ENCODE data around the gene JAM3.
A peak's percentile ranks its signal among the peaks of the same experiment; 100 is the strongest.

JAM3 gene

GRCh38 chr11:134139873-134140331 lies 71.0 kb downstream of the JAM3 start:
- in situ Hi-C loops (cut with HindIII; ENCODE audit: low sequenced_read_pairs): no loop called here
- peak; percentile 83 for TF ChIP-seq CTCF (IDR thresholded peaks at IDR 0.05; ENCODE audit: low read depth, low read length)
- no peak overlapping the region for H3K4me3 ChIP-seq (ENCODE audit: low read depth, low read length)
- DNase-seq (ENCODE audit: low read depth, low spot score): peak; percentile 82

- DNase-seq (ENCODE audit: low read depth, low spot score): no peak
- no peak for TF ChIP-seq CTCF (IDR thresholded peaks at IDR 0.05; ENCODE audit: low read depth, low read length)
- in situ Hi-C loops (cut with HindIII; ENCODE audit: low sequenced_read_pairs): no loop called here
- no peak overlapping the region for H3K4me3 ChIP-seq (ENCODE audit: low read depth, low read length)
These were observed 72.2 kb downstream of the JAM3 start for GRCh38 chr11:134140961-134141490.

- no peak overlapping the region for H3K4me3 ChIP-seq (ENCODE audit: low read depth, low read length)
- DNase-seq (ENCODE audit: low read depth, low spot score): peak; percentile 16
- in situ Hi-C loops (cut with HindIII; ENCODE audit: low sequenced_read_pairs): no loop called here
- no peak for TF ChIP-seq CTCF (IDR thresholded peaks at IDR 0.05; ENCODE audit: low read depth, low read length)
These were observed 73.7 kb downstream of the JAM3 start for GRCh38 chr11:134142536-134142935.

- DNase-seq (ENCODE audit: low read depth, low spot score): no peak
- in situ Hi-C loops (cut with HindIII; ENCODE audit: low sequenced_read_pairs): no loop called here
- no peak for TF ChIP-seq CTCF (IDR thresholded peaks at IDR 0.05; ENCODE audit: low read depth, low read length)
- H3K4me3 ChIP-seq (ENCODE audit: low read depth, low read length): no peak overlapping the region
These were observed 74.9 kb downstream of the JAM3 start for GRCh38 chr11:134143801-134144200.

GRCh38 chr11:134144744-134145143 lies 75.9 kb downstream of the JAM3 start:
- TF ChIP-seq CTCF (IDR thresholded peaks at IDR 0.05; ENCODE audit: low read depth, low read length): no peak
- no peak for DNase-seq (ENCODE audit: low read depth, low spot score)
- no peak overlapping the region for H3K4me3 ChIP-seq (ENCODE audit: low read depth, low read length)
- in situ Hi-C loops (cut with HindIII; ENCODE audit: low sequenced_read_pairs): no loop called here

GRCh38 chr11:134145715-134146114 lies 76.8 kb downstream of the JAM3 start:
- in situ Hi-C loops (cut with HindIII; ENCODE audit: low sequenced_read_pairs): no loop called here
- TF ChIP-seq CTCF (IDR thresholded peaks at IDR 0.05; ENCODE audit: low read depth, low read length): no peak
- DNase-seq (ENCODE audit: low read depth, low spot score): no peak
- no peak overlapping the region for H3K4me3 ChIP-seq (ENCODE audit: low read depth, low read length)

GRCh38 chr11:134146598-134146997 lies 77.7 kb downstream of the JAM3 start:
- no peak for TF ChIP-seq CTCF (IDR thresholded peaks at IDR 0.05; ENCODE audit: low read depth, low read length)
- in situ Hi-C loops (cut with HindIII; ENCODE audit: low sequenced_read_pairs): no loop called here
- DNase-seq (ENCODE audit: low read depth, low spot score): no peak
- no peak overlapping the region for H3K4me3 ChIP-seq (ENCODE audit: low read depth, low read length)

Data from astrocyte of the spinal cord (primary cell).